ENCODE results near the gene FLVCR2. TPM values are rescaled to one million over a fixed set of nuclear protein-coding genes. Genes with fewer than 3 reads are reported as not detected.
"Not testable (repeated sequence)": the region's sequence is repeated elsewhere in the genome, so short reads cannot be mapped to it uniquely, and the experiment has no call there.

FLVCR2 gene
- total RNA-seq, 1 donor from 2014 or later, result 3.1 TPM

- Mint-ChIP-seq H3K9me3 (ENCODE audit: unreplicated experiment) (peaks cover 11% of the 10 kb centered on the region), H3K27ac (ENCODE audit: unreplicated experiment) (no peak overlapping the region), H3K36me3 (ENCODE audit: low read depth, unreplicated experiment) (peaks cover 14% of the 10 kb centered on the region), H3K27me3 (ENCODE audit: low read depth, unreplicated experiment) (no peaks in the 10 kb centered on the region), H3K4me1 (ENCODE audit: low read depth, unreplicated experiment) (no peaks in the 10 kb centered on the region), H3K4me3 (ENCODE audit: unreplicated experiment) (no peak overlapping the region)
- H3K36me3 ChIP-seq (ENCODE audit: insufficient read depth, low read length), result no peaks in the 10 kb centered on the region
- H3K4me2 ChIP-seq (ENCODE audit: low read length), result no peak overlapping the region
- no peak overlapping the region for H3K27ac ChIP-seq (ENCODE audit: low read depth, low read length)
- no peaks in the 10 kb centered on the region for H3K27me3 ChIP-seq (ENCODE audit: insufficient read depth, low read length)
- peaks cover 3% of the 10 kb centered on the region for H3K9me3 ChIP-seq (ENCODE audit: insufficient read depth, low read depth, low read length)
- no peaks in the 10 kb centered on the region for H3K79me2 ChIP-seq (ENCODE audit: insufficient read depth, low read length)
- FAIRE-seq, result no peak
- H2AFZ ChIP-seq (ENCODE audit: low read depth, low read length), result no peak overlapping the region
- DNase-seq (ENCODE audit: low read depth), result no peak
- no peak overlapping the region for H3K9ac ChIP-seq (ENCODE audit: low read length)
- no peak for TF ChIP-seq EZH2 (IDR thresholded peaks at IDR 0.05; ENCODE audit: insufficient read depth, low read length)
- TF ChIP-seq, protein P1, sequence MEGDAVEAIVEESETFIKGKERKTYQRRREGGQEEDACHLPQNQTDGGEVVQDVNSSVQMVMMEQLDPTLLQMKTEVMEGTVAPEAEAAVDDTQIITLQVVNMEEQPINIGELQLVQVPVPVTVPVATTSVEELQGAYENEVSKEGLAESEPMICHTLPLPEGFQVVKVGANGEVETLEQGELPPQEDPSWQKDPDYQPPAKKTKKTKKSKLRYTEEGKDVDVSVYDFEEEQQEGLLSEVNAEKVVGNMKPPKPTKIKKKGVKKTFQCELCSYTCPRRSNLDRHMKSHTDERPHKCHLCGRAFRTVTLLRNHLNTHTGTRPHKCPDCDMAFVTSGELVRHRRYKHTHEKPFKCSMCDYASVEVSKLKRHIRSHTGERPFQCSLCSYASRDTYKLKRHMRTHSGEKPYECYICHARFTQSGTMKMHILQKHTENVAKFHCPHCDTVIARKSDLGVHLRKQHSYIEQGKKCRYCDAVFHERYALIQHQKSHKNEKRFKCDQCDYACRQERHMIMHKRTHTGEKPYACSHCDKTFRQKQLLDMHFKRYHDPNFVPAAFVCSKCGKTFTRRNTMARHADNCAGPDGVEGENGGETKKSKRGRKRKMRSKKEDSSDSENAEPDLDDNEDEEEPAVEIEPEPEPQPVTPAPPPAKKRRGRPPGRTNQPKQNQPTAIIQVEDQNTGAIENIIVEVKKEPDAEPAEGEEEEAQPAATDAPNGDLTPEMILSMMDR (IDR thresholded peaks at IDR 0.05; ENCODE audit: insufficient read depth, low read depth, low read length), result no peak
- no peak overlapping the region for H3K4me3 ChIP-seq (ENCODE audit: insufficient read depth, low read depth, low read length)
- H4K20me1 ChIP-seq (ENCODE audit: insufficient read depth, low read length), result no peaks in the 10 kb centered on the region
- H3K4me1 ChIP-seq (ENCODE audit: insufficient read depth, low read length), result no peaks in the 10 kb centered on the region
Observed at GRCh38 chr14:75595226-75595625, 16.8 kb downstream of the FLVCR2 start.

DNA sequence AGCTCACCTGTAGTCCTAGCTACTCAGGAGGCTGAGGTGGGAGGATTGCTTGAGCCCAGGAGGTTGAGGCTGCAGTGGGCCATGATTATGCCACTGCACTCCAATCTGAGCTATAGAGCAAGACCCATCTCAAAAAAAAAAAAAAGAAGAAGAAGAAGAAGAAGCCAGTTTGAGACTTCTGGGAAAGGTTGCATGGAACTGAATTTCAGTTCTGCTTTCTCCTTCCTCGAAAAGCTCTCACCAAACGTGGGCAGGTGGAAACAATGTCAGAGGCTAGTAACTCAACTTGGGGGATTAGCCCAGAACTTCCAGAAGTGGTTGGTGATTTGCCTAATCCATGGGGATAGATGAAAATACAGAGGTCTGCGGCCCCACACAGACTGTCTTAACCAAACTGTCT lies 18.7 kb downstream of the FLVCR2 start:
- H3K4me1 ChIP-seq (ENCODE audit: insufficient read depth, low read length), result no peaks in the 10 kb centered on the region
- H3K4me3 Mint-ChIP-seq (ENCODE audit: unreplicated experiment), result no peak overlapping the region
- no peaks in the 10 kb centered on the region for H3K27me3 ChIP-seq (ENCODE audit: insufficient read depth, low read length)
- H3K79me2 ChIP-seq (ENCODE audit: insufficient read depth, low read length), result no peaks in the 10 kb centered on the region
- H3K9me3 Mint-ChIP-seq (ENCODE audit: unreplicated experiment), result peaks cover 5% of the 10 kb centered on the region
- no peaks in the 10 kb centered on the region for H3K4me1 Mint-ChIP-seq (ENCODE audit: low read depth, unreplicated experiment)
- H2AFZ ChIP-seq (ENCODE audit: low read depth, low read length), result no peak overlapping the region
- peaks cover under 1% of the 10 kb centered on the region for H3K9me3 ChIP-seq (ENCODE audit: insufficient read depth, low read depth, low read length)
- no peak overlapping the region for H3K27ac ChIP-seq (ENCODE audit: low read depth, low read length)
- H3K4me3 ChIP-seq (ENCODE audit: insufficient read depth, low read depth, low read length), result no peak overlapping the region
- H3K36me3 Mint-ChIP-seq (ENCODE audit: low read depth, unreplicated experiment), result peaks cover 6% of the 10 kb centered on the region
- no peak overlapping the region for H3K4me2 ChIP-seq (ENCODE audit: low read length)
- no peak overlapping the region for H3K27ac Mint-ChIP-seq (ENCODE audit: unreplicated experiment)
- no peaks in the 10 kb centered on the region for H3K36me3 ChIP-seq (ENCODE audit: insufficient read depth, low read length)
- no peaks in the 10 kb centered on the region for H3K27me3 Mint-ChIP-seq (ENCODE audit: low read depth, unreplicated experiment)
- H3K9ac ChIP-seq (ENCODE audit: low read length), result no peak overlapping the region
- FAIRE-seq (no peak), DNase-seq (ENCODE audit: low read depth) (no peak)
- no peak for TF ChIP-seq EZH2 (IDR thresholded peaks at IDR 0.05; ENCODE audit: insufficient read depth, low read length)
- TF ChIP-seq, protein P1 (IDR thresholded peaks at IDR 0.05; ENCODE audit: insufficient read depth, low read depth, low read length), result no peak
- H4K20me1 ChIP-seq (ENCODE audit: insufficient read depth, low read length), result no peaks in the 10 kb centered on the region

DNA sequence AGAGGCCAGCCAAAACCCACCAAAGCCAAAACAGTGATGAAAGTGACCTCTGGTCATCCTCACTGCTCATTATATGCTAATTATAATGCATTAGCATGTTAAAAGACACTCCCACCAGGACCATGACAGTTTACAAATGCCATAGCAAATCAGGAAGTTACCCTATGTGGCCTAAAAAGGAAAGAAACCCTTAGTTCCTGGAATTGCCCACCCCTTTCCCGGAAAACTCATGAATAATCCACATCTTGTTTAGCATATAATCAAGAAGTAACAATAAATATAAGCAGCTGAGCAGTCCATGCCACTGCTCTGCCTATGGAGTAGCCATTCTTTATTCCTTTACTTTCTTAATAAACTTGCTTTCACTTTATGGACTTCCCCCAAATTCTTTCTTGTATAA lies 21.7 kb downstream of the FLVCR2 start:
- H3K27ac Mint-ChIP-seq (ENCODE audit: unreplicated experiment); H3K27ac ChIP-seq (ENCODE audit: low read depth, low read length); H3K36me3 Mint-ChIP-seq (ENCODE audit: low read depth, unreplicated experiment); DNase-seq (ENCODE audit: low read depth); FAIRE-seq; H3K9me3 Mint-ChIP-seq (ENCODE audit: unreplicated experiment); H3K9me3 ChIP-seq (ENCODE audit: insufficient read depth, low read depth, low read length); H3K79me2 ChIP-seq (ENCODE audit: insufficient read depth, low read length); H2AFZ ChIP-seq (ENCODE audit: low read depth, low read length); H3K27me3 Mint-ChIP-seq (ENCODE audit: low read depth, unreplicated experiment); H4K20me1 ChIP-seq (ENCODE audit: insufficient read depth, low read length); H3K9ac ChIP-seq (ENCODE audit: low read length); H3K4me2 ChIP-seq (ENCODE audit: low read length); H3K4me3 Mint-ChIP-seq (ENCODE audit: unreplicated experiment); H3K4me3 ChIP-seq (ENCODE audit: insufficient read depth, low read depth, low read length); H3K27me3 ChIP-seq (ENCODE audit: insufficient read depth, low read length); H3K4me1 ChIP-seq (ENCODE audit: insufficient read depth, low read length); H3K4me1 Mint-ChIP-seq (ENCODE audit: low read depth, unreplicated experiment); H3K36me3 ChIP-seq (ENCODE audit: insufficient read depth, low read length): not testable (repeated sequence)

DNA sequence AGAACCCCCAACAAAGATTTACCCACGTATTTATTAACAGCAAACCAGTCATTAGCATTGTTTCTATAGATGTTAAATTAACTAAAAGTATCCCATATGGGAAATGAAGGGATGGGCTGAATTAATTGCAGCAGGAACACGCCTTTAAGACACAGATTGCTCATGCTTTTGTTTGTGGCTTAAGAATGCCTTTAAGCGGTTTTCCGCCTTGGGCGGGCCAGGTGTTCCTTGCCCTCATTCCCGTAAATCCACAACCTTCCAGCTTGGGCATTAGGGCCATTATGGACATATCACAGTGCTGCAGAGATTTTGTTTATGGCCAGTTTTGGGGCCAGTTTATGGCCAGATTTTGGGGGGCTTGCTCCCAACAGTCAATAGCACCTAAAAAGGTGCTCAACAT lies 22.6 kb downstream of the FLVCR2 start:
- not testable (repeated sequence) for H3K4me3 ChIP-seq (ENCODE audit: insufficient read depth, low read depth, low read length); H3K4me1 Mint-ChIP-seq (ENCODE audit: low read depth, unreplicated experiment); H3K27me3 ChIP-seq (ENCODE audit: insufficient read depth, low read length); H3K27me3 Mint-ChIP-seq (ENCODE audit: low read depth, unreplicated experiment); H4K20me1 ChIP-seq (ENCODE audit: insufficient read depth, low read length); H3K4me1 ChIP-seq (ENCODE audit: insufficient read depth, low read length); DNase-seq (ENCODE audit: low read depth); H3K36me3 Mint-ChIP-seq (ENCODE audit: low read depth, unreplicated experiment); H3K79me2 ChIP-seq (ENCODE audit: insufficient read depth, low read length); H3K9me3 Mint-ChIP-seq (ENCODE audit: unreplicated experiment); H3K27ac ChIP-seq (ENCODE audit: low read depth, low read length); H3K27ac Mint-ChIP-seq (ENCODE audit: unreplicated experiment); H3K9ac ChIP-seq (ENCODE audit: low read length); H3K9me3 ChIP-seq (ENCODE audit: insufficient read depth, low read depth, low read length); H3K4me3 Mint-ChIP-seq (ENCODE audit: unreplicated experiment); H2AFZ ChIP-seq (ENCODE audit: low read depth, low read length); H3K4me2 ChIP-seq (ENCODE audit: low read length); FAIRE-seq; H3K36me3 ChIP-seq (ENCODE audit: insufficient read depth, low read length)
